ENCODE data around the gene ZNF354B. TPM values are rescaled to one million over a fixed set of nuclear protein-coding genes. Genes with fewer than 3 reads are reported as not detected.

Gene ZNF354B
- total and polyA plus RNA-seq, 2 of the 13 experiments (the other 11 are each of a cell fraction or from before 2014, with no cell fraction given): 7.8 to 10.3 TPM

DNA sequence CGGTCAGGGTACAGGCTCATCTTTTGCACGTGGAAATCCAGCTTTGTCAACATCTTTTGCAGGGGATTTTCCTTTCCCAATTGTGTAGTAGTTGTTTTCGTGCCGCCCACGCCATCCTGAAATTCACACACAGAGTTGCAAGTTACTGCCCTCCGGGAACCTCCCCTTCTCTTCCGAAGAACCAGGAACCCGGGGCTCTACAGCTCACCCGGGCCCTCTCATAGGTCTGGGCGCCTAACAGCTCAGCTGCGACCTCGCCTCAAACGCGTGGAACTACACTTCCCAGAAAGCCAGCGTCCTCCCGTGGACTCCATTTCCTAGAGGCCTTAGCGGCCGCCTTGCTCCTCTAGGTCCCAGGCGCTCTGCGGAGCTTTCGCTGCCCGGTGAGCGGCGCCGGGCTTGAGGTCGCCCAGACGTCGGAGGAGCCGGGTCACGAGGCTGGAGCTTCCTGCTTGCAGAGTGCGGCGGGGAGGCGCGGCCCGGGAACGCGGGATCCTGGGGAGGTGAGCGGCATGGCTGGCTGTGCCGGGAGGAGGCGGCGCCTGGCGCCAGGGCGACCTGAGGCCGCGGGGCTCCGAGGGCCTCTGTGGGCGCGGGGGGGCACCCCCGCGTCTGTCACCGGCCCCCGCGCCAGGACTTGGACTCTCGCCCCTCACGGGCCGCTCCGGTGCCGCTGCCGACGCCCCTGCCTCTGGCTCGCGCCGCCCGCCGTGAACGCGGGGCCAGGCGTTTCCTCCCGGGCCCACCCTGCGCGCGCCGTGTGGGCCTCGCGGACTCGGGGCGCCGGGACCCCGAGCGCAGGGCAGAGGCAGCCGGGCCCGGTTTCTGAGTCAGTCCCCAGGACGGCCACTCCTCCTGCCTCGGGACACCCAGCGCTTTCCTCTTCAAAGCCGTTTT is at the start of gene ZNF354B (continued):
- TF ChIP-seq SNAI1 (CRISPR knock-in tag; IDR thresholded peaks at IDR 0.05; ENCODE audit: borderline replicate concordance) (no peak), MYNN (CRISPR knock-in tag; IDR thresholded peaks at IDR 0.05; ENCODE audit: low read depth) (no peak), ZNF230 (CRISPR knock-in tag; IDR thresholded peaks at IDR 0.05) (peak; percentile 60; the same call in 1 of the 2 replicates), ETV6 (CRISPR knock-in tag; conservative IDR thresholded peaks at IDR 0.05) (peak; percentile 65; the same call in 1 of the 2 replicates), KLF15 (CRISPR knock-in tag; IDR thresholded peaks at IDR 0.05; ENCODE audit: borderline replicate concordance) (no peak), CAMTA2 (CRISPR knock-in tag; IDR thresholded peaks at IDR 0.05; ENCODE audit: borderline replicate concordance) (no peak), ZNF83 (CRISPR knock-in tag; IDR thresholded peaks at IDR 0.05; ENCODE audit: borderline replicate concordance) (no peak), ZNF468 (CRISPR knock-in tag; IDR thresholded peaks at IDR 0.05) (no peak), ZNF264 (CRISPR knock-in tag; IDR thresholded peaks at IDR 0.05) (peak; percentile 58; the same call in 1 of the 2 replicates), NAIF1 (CRISPR knock-in tag; IDR thresholded peaks at IDR 0.05; ENCODE audit: borderline replicate concordance) (no peak; the same call in 1 of the 2 replicates), YY1 (IDR thresholded peaks at IDR 0.05; ENCODE audit: insufficient read depth, insufficient replicate concordance, low read depth, low read length) (peak; percentile 74), MXI1 (IDR thresholded peaks at IDR 0.05; ENCODE audit: borderline replicate concordance, low read depth, low read length) (peak; percentile 73; the same call in 1 of the 3 replicates), MEIS1 (CRISPR knock-in tag; IDR thresholded peaks at IDR 0.05; ENCODE audit: borderline replicate concordance) (peak; percentile 67; the same call in 1 of the 2 replicates), TFE3 (CRISPR knock-in tag; IDR thresholded peaks at IDR 0.05) (peak; percentile 93), FOXP1 (IDR thresholded peaks at IDR 0.05) (no peak), FOXP1 (CRISPR knock-in tag; IDR thresholded peaks at IDR 0.05) (no peak), ZNF530 (CRISPR knock-in tag; IDR thresholded peaks at IDR 0.05; ENCODE audit: low read depth) (no peak), GFI1 (CRISPR knock-in tag; IDR thresholded peaks at IDR 0.05; ENCODE audit: borderline replicate concordance) (no peak; the same call in 1 of the 2 replicates), SRSF4 (IDR thresholded peaks at IDR 0.05; ENCODE audit: low read depth, low read length, poor library complexity, severe bottlenecking) (no peak), ZFYVE20 (CRISPR knock-in tag; IDR thresholded peaks at IDR 0.05; ENCODE audit: borderline replicate concordance, low read depth) (0 out of 2 replicates have a peak, but pooled peaks have one; percentile 63), NRL (CRISPR knock-in tag; IDR thresholded peaks at IDR 0.05; ENCODE audit: borderline replicate concordance) (0 out of 2 replicates have a peak, but pooled peaks have one; percentile 35), MLX (CRISPR knock-in tag; IDR thresholded peaks at IDR 0.05) (no peak), ZNF660 (CRISPR knock-in tag; IDR thresholded peaks at IDR 0.05; ENCODE audit: borderline replicate concordance, low read depth) (no peak)
- TF ChIP-seq, protein P1, sequence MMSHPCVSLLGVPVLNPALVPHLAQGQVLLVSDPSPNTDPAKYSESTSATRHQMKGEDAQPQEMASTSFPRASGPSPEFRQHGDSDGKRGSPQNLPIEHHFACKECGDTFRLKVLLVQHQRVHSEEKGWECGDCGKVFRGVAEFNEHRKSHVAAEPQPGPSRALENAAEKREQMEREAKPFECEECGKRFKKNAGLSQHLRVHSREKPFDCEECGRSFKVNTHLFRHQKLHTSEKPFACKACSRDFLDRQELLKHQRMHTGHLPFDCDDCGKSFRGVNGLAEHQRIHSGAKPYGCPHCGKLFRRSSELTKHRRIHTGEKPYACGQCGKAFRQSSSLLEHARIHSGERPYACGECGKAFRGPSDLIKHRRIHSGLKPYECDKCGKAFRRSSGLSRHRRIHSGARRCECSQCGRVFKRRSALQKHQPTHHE (CRISPR knock-in tag; IDR thresholded peaks at IDR 0.05; ENCODE audit: borderline replicate concordance): no peak; the same call in 1 of the 2 replicates
- TF ChIP-seq, protein P2, sequence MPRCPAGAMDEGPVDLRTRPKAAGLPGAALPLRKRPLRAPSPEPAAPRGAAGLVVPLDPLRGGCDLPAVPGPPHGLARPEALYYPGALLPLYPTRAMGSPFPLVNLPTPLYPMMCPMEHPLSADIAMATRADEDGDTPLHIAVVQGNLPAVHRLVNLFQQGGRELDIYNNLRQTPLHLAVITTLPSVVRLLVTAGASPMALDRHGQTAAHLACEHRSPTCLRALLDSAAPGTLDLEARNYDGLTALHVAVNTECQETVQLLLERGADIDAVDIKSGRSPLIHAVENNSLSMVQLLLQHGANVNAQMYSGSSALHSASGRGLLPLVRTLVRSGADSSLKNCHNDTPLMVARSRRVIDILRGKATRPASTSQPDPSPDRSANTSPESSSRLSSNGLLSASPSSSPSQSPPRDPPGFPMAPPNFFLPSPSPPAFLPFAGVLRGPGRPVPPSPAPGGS (CRISPR knock-in tag; IDR thresholded peaks at IDR 0.05): no peak

Measured in HepG2 (cell line).